Measurements from ENCODE around the gene DLGAP1. TPM values are rescaled to one million over a fixed set of nuclear protein-coding genes. Genes with fewer than 3 reads are reported as not detected.

Gene DLGAP1
- total RNA-seq, 1 experiment from 2014 or later = 23.2 TPM

GRCh38 chr18:4406856-4407255, 48.3 kb downstream of the DLGAP1 start:
- Mint-ChIP-seq H3K27me3 (ENCODE audit: low read depth) (no peaks in the 10 kb centered on the region), H3K4me1 (peaks cover 39 to 46% of the 10 kb centered on the region in 2 experiments), H3K27ac (peak overlapping the region in 2 of 3 experiments; percentile 94 to 97; a peak in 4 of 7 replicates), H3K4me3 (peak overlapping the region in 1 of 2 experiments; percentile 45; a peak in 3 of 5 replicates), H3K36me3 (ENCODE audit: insufficient read depth in 1 of 3, low read depth in 3 of 3) (peaks cover 0 to 5% (median 5%) of the 10 kb centered on the region in 3 experiments; a peak in 4 of 7 replicates), H3K9me3 (no peaks in the 10 kb centered on the region)
- H3K79me1 ChIP-seq (ENCODE audit: insufficient read depth, low read depth, low read length, poor library complexity, severe bottlenecking) = peaks cover under 1% of the 10 kb centered on the region
- no peak overlapping the region for H2BK15ac ChIP-seq (ENCODE audit: low read depth, low read length)
- H3K4me2 ChIP-seq (ENCODE audit: insufficient read depth, insufficient read length, low read length) = no peak overlapping the region
- H2BK120ac ChIP-seq (ENCODE audit: low read depth, low read length, poor library complexity, severe bottlenecking) = no peak overlapping the region
- TF ChIP-seq CTCF (conservative IDR thresholded peaks at IDR 0.05) = no peak
- H3K4me1 ChIP-seq (ENCODE audit: insufficient read depth, low read length) = no peaks in the 10 kb centered on the region; the same call in 1 of the 2 replicates
- no peaks in the 10 kb centered on the region for H3K23me2 ChIP-seq (ENCODE audit: insufficient read length, low read depth, low read length, poor library complexity, severe bottlenecking)
- no peak overlapping the region for H4K5ac ChIP-seq (ENCODE audit: insufficient read length, low read depth, low read length)
- H3T11ph ChIP-seq (ENCODE audit: low read length) = no peak overlapping the region
- no peaks in the 10 kb centered on the region for H3K9me3 ChIP-seq (ENCODE audit: control insufficient read depth, low read depth, low read length)
- H2BK12ac ChIP-seq (ENCODE audit: insufficient read length, low read depth, low read length) = no peak overlapping the region
- H2AFZ ChIP-seq (ENCODE audit: low read length) = no peak overlapping the region
- H3K9ac ChIP-seq (ENCODE audit: extremely low read depth, insufficient read length, low read length) = no peak overlapping the region
- H2AK5ac ChIP-seq (ENCODE audit: insufficient read length, low read length) = no peak overlapping the region
- H4K91ac ChIP-seq (ENCODE audit: insufficient read length, low read depth, low read length) = no peak overlapping the region
- no peak overlapping the region for H3K23ac ChIP-seq (ENCODE audit: insufficient read length, low read depth, low read length)
- no peak overlapping the region for H3K14ac ChIP-seq (ENCODE audit: insufficient read depth, low read length)
- no peaks in the 10 kb centered on the region for H3K27me3 ChIP-seq (ENCODE audit: insufficient read depth, low read length)
- no CpG with 5 or more reads among the region's 1 CpG for WGBS (ENCODE audit: extremely low coverage, insufficient read length, low lambda C conversion rate)
- H3K79me2 ChIP-seq (ENCODE audit: insufficient read depth, low read length) = 0 out of 2 replicates have a peak, but pooled peaks cover 2% of the 10 kb centered on the region
- H3K56ac ChIP-seq (ENCODE audit: insufficient read length, low read depth, low read length) = no peak overlapping the region
- H3K18ac ChIP-seq (ENCODE audit: insufficient read length, low read depth, low read length) = no peak overlapping the region
- no peak overlapping the region for H3K4ac ChIP-seq (ENCODE audit: low read depth, low read length)
- no peak overlapping the region for H2BK5ac ChIP-seq (ENCODE audit: insufficient read length, low read length)
- H3K27ac ChIP-seq (ENCODE audit: insufficient read length, low read depth, low read length) = no peak overlapping the region
- no peak overlapping the region for H4K8ac ChIP-seq (replicated peaks; ENCODE audit: insufficient read length, low read depth, low read length)
- no peaks in the 10 kb centered on the region for H4K20me1 ChIP-seq (ENCODE audit: control insufficient read depth, insufficient read depth, insufficient read length)
- no peak overlapping the region for H2BK20ac ChIP-seq (ENCODE audit: low read depth, low read length, poor library complexity, severe bottlenecking)
- no peak for DNase-seq
